NCI-H1436 treated with DMSO at 0.1 percent for 48 hours (cell line): ENCODE measurements around the gene POLR3A.
A peak's percentile ranks its signal among the peaks of the same experiment; 100 is the strongest.

Source experiments
- DNase-seq: peaks from one replicate; lab custom pipeline; 2025; lab: John Stamatoyannopoulos, UW

Gene POLR3A

GRCh38 chr10:77943121-77943901 is 86.0 kb downstream of the POLR3A start:
- DNase-seq: no peak

DNA sequence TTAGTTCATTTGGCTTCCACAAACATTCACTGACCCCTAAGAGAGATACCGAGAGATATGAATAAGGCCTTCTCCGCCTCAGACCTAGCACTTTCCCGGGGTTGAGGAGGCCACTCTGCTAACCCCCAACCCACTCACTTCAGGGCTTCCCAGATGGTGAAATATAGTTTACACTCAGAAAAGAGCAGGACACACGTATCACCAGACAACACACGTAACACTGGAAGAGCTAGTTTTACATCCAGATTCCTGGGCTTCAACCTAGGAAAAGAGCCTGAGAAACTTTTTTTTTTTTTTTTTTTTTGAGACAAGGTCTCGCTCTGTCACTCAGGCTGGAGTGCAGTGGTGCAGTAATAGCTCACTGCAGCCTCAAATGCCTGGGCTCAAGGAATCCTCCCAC is 87.5 kb downstream of the POLR3A start:
- no peak for DNase-seq

GRCh38 chr10:77940627-77941026 is 88.7 kb downstream of the POLR3A start:
- no peak for DNase-seq

DNA sequence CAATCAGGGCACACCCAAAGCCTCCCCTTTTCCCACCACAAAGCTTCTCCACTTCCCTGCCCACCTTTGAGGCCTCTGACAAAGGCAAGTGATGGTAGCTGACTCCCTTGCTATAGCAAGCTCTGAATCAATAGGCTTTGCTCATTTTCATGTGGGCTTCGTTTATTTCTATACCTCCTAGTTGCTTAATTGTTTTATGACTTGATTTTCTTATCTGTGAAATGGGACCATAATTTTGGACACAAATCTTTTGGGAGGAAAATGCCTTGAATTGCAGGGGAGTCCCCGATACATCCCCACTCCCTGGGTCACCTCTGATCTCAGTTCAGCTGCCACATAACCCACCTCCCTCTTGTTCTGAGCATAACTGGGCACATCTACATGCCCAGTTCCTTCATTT is 89.1 kb downstream of the POLR3A start:
- no peak for DNase-seq

GRCh38 chr10:77939561-77940001 is 89.7 kb downstream of the POLR3A start:
- no peak for DNase-seq

- DNase-seq: no peak
Observed at GRCh38 chr10:77936697-77937567, 92.4 kb downstream of the POLR3A start.

GRCh38 chr10:77932016-77932715 is 97.1 kb downstream of the POLR3A start:
- no peak for DNase-seq

- no peak for DNase-seq
Observed at GRCh38 chr10:77927402-77928246, 101.7 kb downstream of the POLR3A start.

DNA sequence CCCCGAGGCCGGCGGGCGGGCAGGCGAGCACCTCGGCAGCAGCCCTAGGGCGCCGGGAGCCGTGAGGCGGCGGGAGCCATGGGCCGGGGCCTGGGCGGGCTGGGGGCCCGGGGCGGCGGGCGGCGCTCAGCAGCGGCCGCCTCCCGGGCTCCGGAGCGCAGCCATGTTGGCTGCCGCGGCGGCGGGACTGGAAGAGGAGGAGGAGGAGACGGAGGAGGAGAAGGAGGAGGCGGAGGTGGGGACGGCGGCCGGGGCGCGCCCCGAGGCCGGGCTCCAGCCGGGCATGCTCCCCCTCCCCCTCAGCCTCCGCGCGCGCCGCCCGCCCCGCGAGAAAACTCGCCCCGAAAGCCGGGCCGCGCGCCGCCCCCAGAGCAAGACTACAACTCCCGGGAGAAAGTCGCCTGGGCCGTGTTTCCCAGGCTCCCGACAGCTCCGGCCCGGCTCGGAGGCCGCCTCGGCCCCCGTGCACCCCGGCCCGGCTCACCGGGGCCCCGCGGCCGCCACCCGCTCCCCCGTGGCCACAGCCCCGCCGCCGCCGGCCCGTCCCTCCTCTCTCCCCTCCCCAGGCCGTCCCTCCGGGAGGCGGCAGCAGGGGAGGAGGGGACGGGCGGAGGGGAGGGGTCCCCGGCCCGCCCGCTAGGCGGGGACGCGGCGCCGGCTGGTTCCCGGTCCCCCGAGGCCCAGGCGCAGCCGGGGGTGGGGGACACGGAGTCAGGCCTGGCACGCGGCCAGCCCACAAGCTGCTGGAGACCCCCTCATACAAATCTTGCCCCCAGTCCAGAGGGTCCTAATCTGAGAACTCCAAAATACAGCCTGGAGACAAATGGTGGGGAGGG is 102.5 kb downstream of the POLR3A start, which contains the start of gene DLG5:
DLG5 (minus strand) TSS at position 190 of the 836 bp plus-strand sequence. CDS start 235 bp downstream, outside the sequence.
- DNase-seq: no peak

DNA sequence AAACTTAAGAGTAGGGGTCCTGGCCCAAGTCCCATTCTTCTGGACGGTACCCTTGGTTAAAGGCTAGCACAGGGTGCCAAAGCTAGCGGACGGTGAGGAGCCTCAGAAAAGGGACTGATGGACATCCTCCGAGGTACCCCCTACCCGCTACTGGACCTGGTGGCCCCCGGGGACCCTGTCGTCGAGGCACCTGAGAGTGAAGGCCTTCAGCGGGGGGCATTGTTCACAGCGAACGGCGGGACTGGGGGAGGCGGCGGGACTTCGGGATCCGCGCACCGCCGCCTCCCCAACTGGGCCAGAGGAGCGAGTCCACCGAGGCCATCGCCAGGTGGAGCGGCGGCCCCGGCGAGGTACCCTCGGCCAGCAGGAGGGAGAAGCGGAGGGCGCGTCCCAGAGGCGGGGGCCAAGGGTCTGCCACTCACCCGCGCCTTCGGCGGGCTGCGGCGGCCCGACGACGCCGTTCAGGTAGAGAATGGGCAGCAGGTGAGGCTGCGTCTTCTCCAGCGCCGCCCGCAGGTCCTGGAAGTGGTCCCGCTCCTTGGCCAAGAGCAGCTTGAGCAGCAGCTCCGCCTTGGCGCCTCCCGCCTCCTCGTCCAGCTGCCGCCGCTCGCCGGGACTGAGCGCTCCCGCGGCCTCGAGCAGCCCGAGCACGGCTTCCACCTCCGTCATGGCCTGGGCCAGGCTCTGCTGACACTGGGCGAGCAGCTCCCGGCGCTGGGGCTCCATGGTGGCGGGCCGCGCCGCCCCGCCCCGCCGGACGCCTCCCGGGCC is 103.3 kb downstream of the POLR3A start:
- DNase-seq: no peak

- no peak for DNase-seq
Observed at GRCh38 chr10:77925410-77925794, 103.9 kb downstream of the POLR3A start.

- DNase-seq: no peak
Observed at GRCh38 chr10:77922566-77923179, 106.6 kb downstream of the POLR3A start.

- no peak for DNase-seq
Observed at GRCh38 chr10:77922055-77922454, 107.3 kb downstream of the POLR3A start.

DNA sequence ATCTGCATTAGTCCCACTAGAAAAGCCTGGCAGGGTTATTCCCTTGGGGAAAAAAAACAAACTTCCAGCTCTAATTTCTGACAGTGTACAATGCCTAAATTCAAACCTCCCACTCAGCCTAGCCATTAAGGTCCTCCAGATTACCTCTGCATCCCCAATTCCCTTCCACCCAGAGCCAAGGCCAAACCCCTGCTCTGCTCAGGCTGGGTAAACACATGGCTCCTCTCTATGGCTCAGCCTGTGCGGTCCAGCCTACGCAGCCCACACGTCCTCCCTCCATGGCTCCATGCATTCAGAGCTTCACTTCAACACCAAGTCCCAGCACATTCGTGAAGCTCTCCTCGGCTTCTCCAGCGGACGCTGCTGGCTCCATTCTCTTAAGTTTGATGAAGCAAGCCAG is 107.9 kb downstream of the POLR3A start:
- peak; percentile 54 for DNase-seq

DNA sequence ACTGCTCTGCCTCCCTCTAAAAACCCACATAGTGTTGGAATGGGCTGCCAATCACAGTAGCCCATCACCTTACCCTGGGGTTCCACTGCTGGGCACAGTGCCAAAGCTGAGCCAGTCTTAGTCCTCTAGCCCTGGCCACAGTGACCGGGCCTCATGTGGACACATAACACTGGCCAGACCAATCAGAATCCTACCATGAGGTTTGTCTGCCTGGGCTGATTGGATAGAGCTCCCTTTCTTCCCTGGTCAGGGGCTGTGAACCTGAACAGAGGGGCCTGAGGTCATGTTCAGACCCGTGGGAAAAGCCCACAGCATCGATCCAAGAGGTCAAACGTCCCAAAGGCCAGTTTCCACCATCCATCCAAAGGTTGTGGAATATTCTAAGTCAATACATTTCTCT is 108.8 kb downstream of the POLR3A start:
- no peak for DNase-seq

DNA sequence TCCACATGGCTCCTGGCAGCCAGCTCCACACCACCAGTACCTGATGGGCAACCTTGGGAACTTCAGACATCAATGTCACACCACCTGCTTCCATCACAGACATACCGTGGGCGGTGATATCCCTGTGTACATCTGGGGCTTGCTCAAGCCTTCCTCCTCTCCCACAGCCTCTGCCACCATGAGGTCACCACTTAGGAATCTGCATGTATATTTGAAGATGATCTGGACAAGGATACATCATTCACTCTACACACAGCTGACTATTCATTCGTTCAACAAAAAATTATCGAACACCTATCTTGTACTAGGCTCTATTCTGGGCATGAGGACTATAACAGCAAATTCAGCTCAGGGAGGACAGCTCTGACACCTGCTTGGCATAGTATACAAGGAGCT is 109.6 kb downstream of the POLR3A start:
- no peak for DNase-seq
